ENCODE data around the gene DENND2A.
"Not testable (repeated sequence)": the region's sequence is repeated elsewhere in the genome, so short reads cannot be mapped to it uniquely, and the experiment has no call there.

DENND2A gene

GRCh38 chr7:140568021-140568813, 72.4 kb downstream of the DENND2A start:
- POLR2A ChIA-PET = no interaction called here
- DNase-seq (ENCODE audit: extremely low spot score) = no peak
- CTCF ChIA-PET = no interaction called here
- TF ChIP-seq CTCF (IDR thresholded peaks at IDR 0.05; ENCODE audit: control extremely low read depth, extremely low read depth, low read depth, missing control alignments) = no peak

GRCh38 chr7:140566186-140566585, 74.4 kb downstream of the DENND2A start:
- CTCF ChIA-PET; DNase-seq (ENCODE audit: extremely low spot score); POLR2A ChIA-PET: not testable (repeated sequence)

DNA sequence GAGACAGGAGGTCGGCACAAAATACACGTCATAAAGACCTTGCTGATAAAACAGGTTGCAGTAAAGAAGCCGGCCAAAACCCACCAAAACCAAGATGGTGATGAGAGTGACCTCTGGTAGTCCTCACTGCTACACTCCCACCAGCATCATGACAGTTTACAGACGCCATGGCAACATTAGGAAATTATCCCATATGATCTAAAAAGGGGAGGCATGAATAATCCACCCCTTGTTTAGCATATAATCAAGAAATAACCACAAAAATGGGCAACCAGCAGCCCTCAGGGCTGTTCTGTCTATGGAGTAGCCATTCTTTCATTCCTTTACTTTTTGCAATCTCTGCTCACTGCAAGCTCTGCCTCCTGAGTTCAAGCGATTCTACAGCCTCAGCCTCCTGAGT, 74.9 kb downstream of the DENND2A start:
- CTCF ChIA-PET; DNase-seq (ENCODE audit: extremely low spot score); POLR2A ChIA-PET: not testable (repeated sequence)

DNA sequence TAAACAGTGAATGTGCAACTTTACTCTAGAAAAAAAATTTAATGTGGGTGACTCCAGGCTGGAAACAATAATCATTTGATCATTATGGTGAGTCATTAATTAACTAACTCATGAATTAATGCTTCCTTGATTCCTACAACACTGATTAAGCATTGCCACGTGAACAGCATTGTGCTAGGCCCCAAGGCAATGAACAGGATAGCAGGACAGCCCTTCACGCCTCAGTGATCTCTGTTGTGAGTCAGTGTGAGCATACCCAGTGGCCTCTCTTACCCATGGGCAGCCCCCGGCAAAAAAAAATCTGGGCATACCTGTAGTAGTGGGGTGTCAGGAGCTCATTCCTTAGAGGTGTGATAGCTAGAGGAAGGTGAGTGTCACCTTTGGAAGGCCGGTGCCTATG, 76.0 kb downstream of the DENND2A start:
- no peak for TF ChIP-seq CTCF (IDR thresholded peaks at IDR 0.05; ENCODE audit: control extremely low read depth, extremely low read depth, low read depth, missing control alignments)
- no peak for DNase-seq (ENCODE audit: extremely low spot score)
- ChIA-PET CTCF (no interaction called here), POLR2A (no interaction called here)

DNA sequence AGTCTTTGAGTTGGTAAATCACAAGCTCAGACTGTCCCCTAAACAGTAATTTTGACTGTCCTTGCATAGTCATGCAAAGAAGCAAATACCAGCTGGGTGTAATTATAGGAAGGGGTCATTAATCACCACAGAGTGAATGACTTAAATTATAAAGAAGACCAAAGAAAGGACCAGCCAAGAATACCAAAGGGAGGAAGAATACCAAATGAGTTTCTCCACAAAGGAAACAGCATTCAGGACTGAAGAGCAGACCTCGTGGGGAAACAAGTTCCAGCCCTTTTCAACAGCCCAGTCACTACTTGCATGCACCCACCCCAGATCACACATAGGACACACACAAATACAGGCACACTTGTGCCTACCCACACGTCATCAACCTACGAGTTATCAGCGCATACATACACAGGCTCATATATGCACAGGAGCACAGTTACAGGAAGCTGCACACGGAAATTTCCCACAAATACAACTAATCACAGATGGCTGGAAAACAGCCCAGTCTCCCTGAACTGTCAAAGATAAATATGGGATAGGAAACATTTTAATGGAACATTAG, 77.6 kb downstream of the DENND2A start:
- ChIA-PET CTCF (interaction anchor here (1.4 to 2.9 kb wide), 2 partner anchors 12 kb away, joined by 5 to 7 read pairs; no protein-coding TSS in a partner anchor), POLR2A (no interaction called here)
- no peak for DNase-seq (ENCODE audit: extremely low spot score)
- no peak for TF ChIP-seq CTCF (IDR thresholded peaks at IDR 0.05; ENCODE audit: control extremely low read depth, extremely low read depth, low read depth, missing control alignments)

DNA sequence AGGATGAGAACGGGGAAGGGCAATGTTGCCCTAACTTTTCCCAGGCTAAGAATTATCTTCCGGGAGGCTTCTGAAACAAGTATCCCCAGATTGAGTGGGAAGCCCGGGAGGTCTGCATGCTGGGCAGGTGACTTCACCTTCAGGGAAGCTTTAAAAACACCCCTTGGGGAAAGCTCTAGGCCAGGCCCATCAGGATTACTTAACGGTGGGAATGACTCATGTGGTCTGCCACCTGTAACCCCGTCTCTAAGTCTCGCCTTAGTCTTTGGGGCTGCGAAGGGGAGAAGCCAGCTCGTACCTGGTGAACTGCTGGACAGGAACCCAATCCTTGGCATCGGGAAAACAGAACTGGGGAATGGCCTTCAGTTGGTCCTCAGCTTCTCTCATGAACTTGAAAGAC, 81.2 kb downstream of the DENND2A start:
- no peak for DNase-seq (ENCODE audit: extremely low spot score)
- ChIA-PET CTCF (no interaction called here), POLR2A (no interaction called here)
- no peak for TF ChIP-seq CTCF (IDR thresholded peaks at IDR 0.05; ENCODE audit: control extremely low read depth, extremely low read depth, low read depth, missing control alignments)

GRCh38 chr7:140557809-140558518, 82.6 kb downstream of the DENND2A start:
- CTCF ChIA-PET = no interaction called here
- POLR2A ChIA-PET = no interaction called here
- no peak for DNase-seq (ENCODE audit: extremely low spot score)
- no peak for TF ChIP-seq CTCF (IDR thresholded peaks at IDR 0.05; ENCODE audit: control extremely low read depth, extremely low read depth, low read depth, missing control alignments)
